ENCODE data around the gene CHRNB4.

CHRNB4 gene

GRCh38 chr15:78651007-78651406 is 10.0 kb upstream of the CHRNB4 start:
- Mint-ChIP-seq H3K27ac (no peak overlapping the region), H3K4me1 (no peaks in the 10 kb centered on the region), H3K4me3 (no peak overlapping the region), H3K27me3 (peaks cover 15% of the 10 kb centered on the region), H3K9me3 (no peaks in the 10 kb centered on the region), H3K36me3 (no peaks in the 10 kb centered on the region)
- no peak for ATAC-seq

DNA sequence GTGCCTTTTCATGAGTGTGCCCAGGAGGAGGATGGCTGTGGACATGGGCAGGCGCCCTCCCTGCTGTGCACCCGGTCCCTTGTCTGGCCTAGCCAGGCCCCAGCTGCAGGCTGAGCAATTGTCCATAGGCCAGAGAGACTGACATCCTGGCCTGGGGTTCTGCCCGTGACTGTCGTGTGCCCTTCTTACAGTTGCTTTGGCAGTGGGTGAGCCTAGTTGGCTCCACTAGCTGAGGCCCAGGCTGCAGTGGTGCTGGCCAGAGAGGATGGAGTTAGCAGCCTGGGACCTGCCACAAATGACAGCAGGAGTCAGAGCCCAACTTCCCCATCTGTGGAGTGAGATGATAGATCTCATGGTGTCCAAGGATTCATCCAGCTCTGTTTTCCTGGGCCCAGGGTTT is 9.0 kb upstream of the CHRNB4 start:
- no peak for ATAC-seq
- no peaks in the 10 kb centered on the region for H3K36me3 Mint-ChIP-seq
- H3K9me3 Mint-ChIP-seq: no peaks in the 10 kb centered on the region
- H3K4me3 Mint-ChIP-seq: no peak overlapping the region
- H3K27me3 Mint-ChIP-seq: peaks cover 13% of the 10 kb centered on the region
- H3K27ac Mint-ChIP-seq: no peak overlapping the region
- H3K4me1 Mint-ChIP-seq: no peaks in the 10 kb centered on the region

GRCh38 chr15:78645009-78645408 is 4.0 kb upstream of the CHRNB4 start:
- Mint-ChIP-seq H3K27me3 (peaks cover 23% of the 10 kb centered on the region), H3K9me3 (no peaks in the 10 kb centered on the region), H3K27ac (no peak overlapping the region), H3K36me3 (no peaks in the 10 kb centered on the region), H3K4me3 (no peak overlapping the region), H3K4me1 (peaks cover 7% of the 10 kb centered on the region)
- ATAC-seq: no peak

- Mint-ChIP-seq H3K9me3 (no peaks in the 10 kb centered on the region), H3K4me3 (no peak overlapping the region), H3K27ac (no peak overlapping the region), H3K4me1 (peaks cover 7% of the 10 kb centered on the region), H3K27me3 (peaks cover 32% of the 10 kb centered on the region), H3K36me3 (no peaks in the 10 kb centered on the region)
- no peak for ATAC-seq
These were observed 1.3 kb upstream of the CHRNB4 start for GRCh38 chr15:78642331-78642730.

GRCh38 chr15:78641749-78642275 is 802 bp upstream of the CHRNB4 start:
- Mint-ChIP-seq H3K9me3 (no peaks in the 10 kb centered on the region), H3K27ac (no peak overlapping the region), H3K36me3 (no peaks in the 10 kb centered on the region), H3K27me3 (peaks cover 36% of the 10 kb centered on the region), H3K4me3 (peak overlapping the region; percentile 74), H3K4me1 (peaks cover 7% of the 10 kb centered on the region)
- no peak for ATAC-seq

DNA sequence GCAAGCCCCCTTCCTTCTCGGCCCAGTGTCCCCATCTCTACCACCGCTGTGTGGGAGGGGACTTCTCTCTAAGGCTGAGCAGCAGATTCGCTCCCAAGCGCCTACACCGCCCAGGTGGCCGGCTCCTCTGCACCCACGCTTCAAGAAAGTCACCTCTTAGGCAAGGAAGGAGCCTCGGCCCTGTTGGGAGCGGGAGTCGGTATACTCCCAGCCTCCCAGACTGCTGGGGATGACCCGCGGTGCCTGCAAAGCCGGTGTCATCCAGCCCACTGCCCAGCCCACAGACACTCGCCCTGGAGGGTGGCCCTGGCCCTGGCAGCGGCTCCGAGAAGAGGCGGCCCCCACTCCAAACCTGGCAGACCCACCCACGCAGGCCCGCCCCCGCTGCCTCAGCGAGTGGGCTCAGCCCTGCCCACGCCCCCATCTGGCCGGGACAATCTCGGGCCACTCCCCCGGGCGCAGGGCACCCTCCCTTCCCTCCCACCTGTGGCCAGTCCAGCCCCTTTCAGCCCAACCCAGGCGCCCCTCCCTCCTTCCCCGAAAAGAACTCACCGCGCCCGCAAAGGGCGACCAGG is 396 bp downstream of the CHRNB4 start:
- Mint-ChIP-seq H3K4me1 (peaks cover 7% of the 10 kb centered on the region), H3K27ac (no peak overlapping the region), H3K27me3 (peaks cover 45% of the 10 kb centered on the region), H3K4me3 (peak overlapping the region; percentile 18), H3K9me3 (no peaks in the 10 kb centered on the region), H3K36me3 (no peaks in the 10 kb centered on the region)
- ATAC-seq: no peak

DNA sequence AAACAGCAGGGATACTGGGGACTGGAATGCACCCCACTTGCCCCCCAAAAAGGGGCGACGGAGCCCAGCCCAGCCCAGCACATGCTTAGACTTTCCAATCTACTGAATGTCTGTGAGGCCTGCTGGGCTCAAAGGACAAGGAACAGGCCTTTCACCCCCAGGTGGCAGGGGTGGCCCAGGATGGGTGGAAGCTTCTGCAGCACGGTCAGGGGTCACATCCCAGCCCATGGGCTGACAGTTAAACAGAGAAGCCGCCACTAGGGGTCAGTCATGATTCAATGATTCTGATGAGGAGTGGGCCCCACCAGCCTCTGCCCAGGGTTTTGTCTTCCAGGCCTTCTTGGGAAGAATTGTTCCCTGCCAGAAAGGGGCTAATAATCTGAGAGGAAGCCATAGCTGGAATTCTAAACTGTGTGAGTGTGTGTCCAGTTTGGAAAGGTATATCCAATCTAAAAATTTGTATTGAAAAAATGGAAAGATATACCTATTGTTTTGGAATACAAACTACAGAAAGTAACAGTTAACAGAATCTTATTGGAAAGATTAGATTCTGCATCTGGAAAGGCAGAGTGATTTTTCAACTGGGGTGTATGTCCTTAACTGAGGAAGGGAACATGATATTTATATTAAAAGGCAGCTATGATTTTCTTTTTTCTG is 2.2 kb downstream of the CHRNB4 start:
- no peaks in the 10 kb centered on the region for H3K36me3 Mint-ChIP-seq
- H3K9me3 Mint-ChIP-seq: no peaks in the 10 kb centered on the region
- no peak overlapping the region for H3K4me3 Mint-ChIP-seq
- peaks cover 47% of the 10 kb centered on the region for H3K27me3 Mint-ChIP-seq
- peak; percentile 68 for ATAC-seq
- H3K27ac Mint-ChIP-seq: no peak overlapping the region
- peaks cover 7% of the 10 kb centered on the region for H3K4me1 Mint-ChIP-seq

DNA sequence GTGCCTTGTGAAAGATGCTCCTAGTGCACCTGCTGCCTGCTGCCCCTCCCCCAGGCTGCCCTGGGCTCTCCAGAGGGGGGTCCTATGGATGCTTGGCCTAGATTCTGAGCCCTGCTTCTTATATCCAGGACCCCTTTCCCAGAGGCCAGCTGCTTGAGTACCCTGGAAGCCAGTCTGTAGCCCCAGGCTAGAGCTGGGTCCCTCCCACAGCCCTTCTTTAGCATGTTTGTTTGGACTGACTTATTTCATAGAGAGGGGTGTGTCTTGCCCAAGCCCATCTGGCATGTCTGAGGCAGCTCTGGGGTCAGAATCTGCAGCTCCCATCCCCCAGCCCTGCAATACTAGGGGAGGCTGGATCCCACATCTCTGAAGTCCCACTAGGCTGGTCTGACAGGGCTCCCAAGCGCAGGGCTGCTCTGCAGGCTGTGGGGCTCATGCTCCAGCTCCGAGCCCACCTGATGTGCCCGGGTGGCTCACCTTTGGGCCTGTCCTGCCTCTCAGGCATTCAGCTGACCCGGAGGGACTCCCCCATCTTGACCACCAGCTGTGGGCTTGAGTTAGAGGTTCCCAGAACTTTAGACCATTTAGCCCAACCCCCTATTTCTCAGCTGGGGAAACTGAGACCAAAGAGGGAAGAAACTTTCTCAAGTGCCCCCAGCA is 3.1 kb downstream of the CHRNB4 start:
- no peak for ATAC-seq
- Mint-ChIP-seq H3K4me3 (no peak overlapping the region), H3K9me3 (peaks cover 5% of the 10 kb centered on the region)

DNA sequence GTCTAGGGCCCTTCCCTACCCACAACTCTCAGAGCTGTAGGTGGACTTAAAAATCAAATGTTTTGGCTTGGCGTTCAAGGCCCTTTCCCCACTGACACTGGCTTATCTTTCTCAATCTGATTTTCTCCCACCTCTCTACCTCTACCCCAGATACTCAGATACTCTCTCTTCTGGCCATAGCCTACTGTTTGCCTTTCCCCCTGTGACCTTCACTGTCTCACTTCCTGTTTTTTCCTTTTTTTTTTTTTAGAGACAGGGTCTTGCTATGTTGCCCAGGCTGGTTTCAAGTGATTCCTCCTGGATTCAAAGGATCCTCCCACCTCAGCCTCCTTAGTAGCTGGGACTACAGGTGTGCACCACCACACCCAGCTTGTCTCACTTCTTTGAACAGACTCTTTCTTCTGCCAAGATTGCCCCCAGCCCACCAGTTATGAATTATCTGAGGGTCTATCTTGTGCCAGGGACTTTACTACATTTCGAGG is 4.6 kb downstream of the CHRNB4 start:
- no peak for ATAC-seq
- Mint-ChIP-seq H3K4me1 (peaks cover 4% of the 10 kb centered on the region), H3K27ac (no peak overlapping the region), H3K9me3 (peaks cover 8% of the 10 kb centered on the region), H3K4me3 (no peak overlapping the region), H3K36me3 (no peaks in the 10 kb centered on the region), H3K27me3 (peaks cover 56% of the 10 kb centered on the region)

More for the DNA sequence above, 3.1 kb downstream of the CHRNB4 start:
- Mint-ChIP-seq H3K27ac (no peak overlapping the region), H3K4me1 (peaks cover 7% of the 10 kb centered on the region), H3K36me3 (no peaks in the 10 kb centered on the region), H3K27me3 (peaks cover 55% of the 10 kb centered on the region)

GRCh38 chr15:78635346-78635745 is 5.7 kb downstream of the CHRNB4 start:
- Mint-ChIP-seq H3K4me1 (no peaks in the 10 kb centered on the region), H3K4me3 (no peak overlapping the region), H3K27me3 (peaks cover 50% of the 10 kb centered on the region), H3K36me3 (no peaks in the 10 kb centered on the region), H3K27ac (no peak overlapping the region), H3K9me3 (peaks cover 8% of the 10 kb centered on the region)
- no peak for ATAC-seq

- H3K4me1 Mint-ChIP-seq: no peaks in the 10 kb centered on the region
- no peak overlapping the region for H3K4me3 Mint-ChIP-seq
- H3K9me3 Mint-ChIP-seq: peaks cover 8% of the 10 kb centered on the region
- peaks cover 53% of the 10 kb centered on the region for H3K27me3 Mint-ChIP-seq
- H3K36me3 Mint-ChIP-seq: no peaks in the 10 kb centered on the region
- no peak overlapping the region for H3K27ac Mint-ChIP-seq
- no peak for ATAC-seq
These were observed 6.5 kb downstream of the CHRNB4 start for GRCh38 chr15:78634210-78635145.

DNA sequence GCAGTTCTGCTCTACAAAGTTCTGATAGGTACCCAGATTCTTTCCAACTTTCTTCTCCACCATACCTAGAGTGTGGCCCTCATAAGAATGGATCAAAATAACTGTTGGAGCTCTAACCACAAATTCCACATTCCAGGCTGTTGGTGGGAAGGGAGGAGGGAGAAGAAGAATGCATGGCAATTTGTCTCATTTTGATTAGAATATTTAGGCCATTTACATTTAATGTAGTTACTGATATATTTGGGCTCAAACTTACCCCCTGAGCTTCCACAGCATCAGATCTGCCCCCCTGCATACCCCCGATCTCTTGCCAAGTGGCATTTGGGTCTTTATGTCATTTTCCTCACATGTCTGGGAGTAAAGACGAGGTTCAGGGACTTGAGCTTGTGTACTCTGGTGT is 7.7 kb downstream of the CHRNB4 start:
- peaks cover 56% of the 10 kb centered on the region for H3K27me3 Mint-ChIP-seq
- H3K4me1 Mint-ChIP-seq: no peaks in the 10 kb centered on the region
- H3K4me3 Mint-ChIP-seq: no peak overlapping the region
- no peak for ATAC-seq
- peaks cover 8% of the 10 kb centered on the region for H3K9me3 Mint-ChIP-seq
- H3K27ac Mint-ChIP-seq: no peak overlapping the region
- H3K36me3 Mint-ChIP-seq: no peaks in the 10 kb centered on the region

- Mint-ChIP-seq H3K4me1 (no peaks in the 10 kb centered on the region), H3K27me3 (peaks cover 46% of the 10 kb centered on the region), H3K36me3 (no peaks in the 10 kb centered on the region), H3K9me3 (peaks cover 8% of the 10 kb centered on the region), H3K27ac (no peak overlapping the region), H3K4me3 (no peak overlapping the region)
- ATAC-seq: no peak
These were observed 9.9 kb downstream of the CHRNB4 start for GRCh38 chr15:78630886-78631633.

- no peak for ATAC-seq
- H3K4me1 Mint-ChIP-seq: no peaks in the 10 kb centered on the region
- H3K4me3 Mint-ChIP-seq: no peak overlapping the region
- H3K27ac Mint-ChIP-seq: no peak overlapping the region
- peaks cover 8% of the 10 kb centered on the region for H3K9me3 Mint-ChIP-seq
- H3K27me3 Mint-ChIP-seq: peaks cover 40% of the 10 kb centered on the region
- H3K36me3 Mint-ChIP-seq: no peaks in the 10 kb centered on the region
These were observed 11.3 kb downstream of the CHRNB4 start for GRCh38 chr15:78629716-78630065.
